Measurements from ENCODE around the gene DDR2.
A peak's percentile ranks its signal among the peaks of the same experiment; 100 is the strongest.

Gene DDR2

GRCh38 chr1:162674034-162674608, 41.9 kb downstream of the DDR2 start:
- DNase-seq = no peak

GRCh38 chr1:162676087-162676486, 43.8 kb downstream of the DDR2 start:
- DNase-seq = no peak

- no peak for DNase-seq
Measured at GRCh38 chr1:162676750-162677149, 44.5 kb downstream of the DDR2 start.

- DNase-seq = no peak
Measured at GRCh38 chr1:162677607-162678371, 45.5 kb downstream of the DDR2 start.

GRCh38 chr1:162678439-162678838, 46.2 kb downstream of the DDR2 start:
- no peak for DNase-seq

GRCh38 chr1:162679298-162679697, 47.0 kb downstream of the DDR2 start:
- DNase-seq = no peak

GRCh38 chr1:162680419-162681121, 48.3 kb downstream of the DDR2 start:
- no peak for DNase-seq

GRCh38 chr1:162681122-162681436, 48.8 kb downstream of the DDR2 start:
- no peak for DNase-seq

- DNase-seq = no peak
Measured at GRCh38 chr1:162682013-162682419, 49.8 kb downstream of the DDR2 start.

GRCh38 chr1:162687870-162688269, 55.6 kb downstream of the DDR2 start:
- no peak for DNase-seq

GRCh38 chr1:162688521-162688920, 56.3 kb downstream of the DDR2 start:
- DNase-seq = no peak

- no peak for DNase-seq
Measured at GRCh38 chr1:162688931-162689330, 56.7 kb downstream of the DDR2 start.

GRCh38 chr1:162689745-162690671, 57.7 kb downstream of the DDR2 start:
- DNase-seq = no peak

- no peak for DNase-seq
Measured at GRCh38 chr1:162690672-162691434, 58.6 kb downstream of the DDR2 start.

- DNase-seq = no peak
Measured at GRCh38 chr1:162691999-162692575, 59.8 kb downstream of the DDR2 start.

- no peak for DNase-seq
Measured at GRCh38 chr1:162694911-162695310, 62.6 kb downstream of the DDR2 start.

- DNase-seq = no peak
Measured at GRCh38 chr1:162695687-162696086, 63.4 kb downstream of the DDR2 start.

GRCh38 chr1:162696286-162696862, 64.1 kb downstream of the DDR2 start:
- peak; percentile 8 to 19 for DNase-seq

- DNase-seq = no peak
Measured at GRCh38 chr1:162697140-162697895, 65.1 kb downstream of the DDR2 start.

- no peak for DNase-seq
Measured at GRCh38 chr1:162699366-162699765, 67.1 kb downstream of the DDR2 start.

GRCh38 chr1:162700131-162700530, 67.9 kb downstream of the DDR2 start:
- no peak for DNase-seq

All from hippocampal formation (tissue), 2 donors.